Measurements from ENCODE around the gene UBAP2.

Gene UBAP2

GRCh38 chr9:33931326-33931725 lies 117.4 kb downstream of the UBAP2 start:
- Histone ChIP-seq H3K9ac (ENCODE audit: low read depth, low read length) (no peak overlapping the region), H3K9me3 (ENCODE audit: control insufficient read depth, insufficient read depth, low read length) (no peaks in the 10 kb centered on the region), H3K4me1 (ENCODE audit: insufficient read depth, low read length) (peaks cover 16% of the 10 kb centered on the region), H3K36me3 (ENCODE audit: insufficient read depth, low read length) (peaks cover 46% of the 10 kb centered on the region)

GRCh38 chr9:33927694-33928093 lies 121.0 kb downstream of the UBAP2 start:
- no peak overlapping the region for H3K9ac ChIP-seq (ENCODE audit: low read depth, low read length)
- no peaks in the 10 kb centered on the region for H3K9me3 ChIP-seq (ENCODE audit: control insufficient read depth, insufficient read depth, low read length)
- no peaks in the 10 kb centered on the region for H3K4me1 ChIP-seq (ENCODE audit: insufficient read depth, low read length)
- peaks cover 35% of the 10 kb centered on the region for H3K36me3 ChIP-seq (ENCODE audit: insufficient read depth, low read length)

DNA sequence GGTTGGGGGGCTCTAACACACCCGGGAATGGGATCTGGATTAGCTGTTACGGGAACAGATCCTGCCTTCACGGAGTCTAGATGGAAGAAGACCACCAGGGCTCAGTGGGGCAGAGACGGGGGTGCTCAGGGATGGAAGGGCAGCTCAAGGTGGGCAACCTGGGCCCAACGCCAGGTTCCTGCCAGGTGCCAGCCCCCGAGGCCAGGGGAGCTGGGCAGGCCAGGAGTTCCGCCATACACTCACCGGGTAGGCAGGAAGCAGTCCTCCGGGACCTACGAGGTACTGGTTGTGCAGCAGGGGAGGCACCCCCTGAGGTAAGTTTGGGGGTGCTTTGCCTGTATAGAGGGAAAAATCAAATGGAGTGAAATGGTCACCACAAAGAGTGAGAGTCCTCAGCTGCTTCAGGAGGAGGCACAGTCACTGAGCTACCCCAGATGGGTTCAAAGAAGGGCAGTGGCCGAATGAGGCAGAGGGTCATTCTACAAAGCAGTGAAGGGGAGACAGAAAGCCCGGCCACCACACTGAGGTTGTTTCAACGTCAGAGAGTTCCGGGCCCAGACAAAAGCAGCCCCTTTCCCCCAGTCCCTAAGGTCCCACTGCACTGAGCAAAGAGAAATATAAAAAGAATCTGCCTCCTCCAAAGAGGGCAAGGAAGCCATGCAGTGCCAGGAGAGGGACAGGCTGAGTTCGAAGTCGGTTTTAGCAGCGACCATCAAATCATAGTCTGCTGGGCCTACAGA lies 121.8 kb downstream of the UBAP2 start:
- no peaks in the 10 kb centered on the region for H3K4me1 ChIP-seq (ENCODE audit: insufficient read depth, low read length)
- peaks cover 36% of the 10 kb centered on the region for H3K36me3 ChIP-seq (ENCODE audit: insufficient read depth, low read length)
- no peak overlapping the region for H3K9ac ChIP-seq (ENCODE audit: low read depth, low read length)
- H3K9me3 ChIP-seq (ENCODE audit: control insufficient read depth, insufficient read depth, low read length): no peaks in the 10 kb centered on the region

- H3K36me3 ChIP-seq (ENCODE audit: insufficient read depth, low read length): peaks cover 25% of the 10 kb centered on the region
- H3K9ac ChIP-seq (ENCODE audit: low read depth, low read length): no peak overlapping the region
- H3K4me1 ChIP-seq (ENCODE audit: insufficient read depth, low read length): no peaks in the 10 kb centered on the region
- H3K9me3 ChIP-seq (ENCODE audit: control insufficient read depth, insufficient read depth, low read length): no peaks in the 10 kb centered on the region
Measured at GRCh38 chr9:33924978-33925797, 123.5 kb downstream of the UBAP2 start.

GRCh38 chr9:33923998-33924701 lies 124.5 kb downstream of the UBAP2 start:
- H3K9me3 ChIP-seq (ENCODE audit: control insufficient read depth, insufficient read depth, low read length): no peaks in the 10 kb centered on the region
- no peak overlapping the region for H3K9ac ChIP-seq (ENCODE audit: low read depth, low read length)
- H3K4me1 ChIP-seq (ENCODE audit: insufficient read depth, low read length): 0 out of 2 replicates have a peak, but pooled peaks cover 4% of the 10 kb centered on the region
- peaks cover 24% of the 10 kb centered on the region for H3K36me3 ChIP-seq (ENCODE audit: insufficient read depth, low read length)

- Histone ChIP-seq H3K9ac (ENCODE audit: low read depth, low read length) (no peak overlapping the region), H3K4me1 (ENCODE audit: insufficient read depth, low read length) (0 out of 2 replicates have a peak, but pooled peaks cover 4% of the 10 kb centered on the region), H3K36me3 (ENCODE audit: insufficient read depth, low read length) (peaks cover 29% of the 10 kb centered on the region), H3K9me3 (ENCODE audit: control insufficient read depth, insufficient read depth, low read length) (no peaks in the 10 kb centered on the region)
Measured at GRCh38 chr9:33923079-33923478, 125.6 kb downstream of the UBAP2 start.

- H3K4me1 ChIP-seq (ENCODE audit: insufficient read depth, low read length): 0 out of 2 replicates have a peak, but pooled peaks cover 4% of the 10 kb centered on the region
- H3K36me3 ChIP-seq (ENCODE audit: insufficient read depth, low read length): peaks cover 31% of the 10 kb centered on the region
- H3K9me3 ChIP-seq (ENCODE audit: control insufficient read depth, insufficient read depth, low read length): no peaks in the 10 kb centered on the region
- no peak overlapping the region for H3K9ac ChIP-seq (ENCODE audit: low read depth, low read length)
Measured at GRCh38 chr9:33921967-33922895, 126.5 kb downstream of the UBAP2 start.

- 0 out of 2 replicates have a peak, but pooled peaks cover 4% of the 10 kb centered on the region for H3K4me1 ChIP-seq (ENCODE audit: insufficient read depth, low read length)
- H3K36me3 ChIP-seq (ENCODE audit: insufficient read depth, low read length): peaks cover 19% of the 10 kb centered on the region
- no peaks in the 10 kb centered on the region for H3K9me3 ChIP-seq (ENCODE audit: control insufficient read depth, insufficient read depth, low read length)
Measured at GRCh38 chr9:33919276-33919897, 129.3 kb downstream of the UBAP2 start.

GRCh38 chr9:33917036-33917435 lies 131.7 kb downstream of the UBAP2 start:
- Histone ChIP-seq H3K4me1 (ENCODE audit: insufficient read depth, low read length) (0 out of 2 replicates have a peak, but pooled peaks cover 4% of the 10 kb centered on the region), H3K36me3 (ENCODE audit: insufficient read depth, low read length) (peaks cover 11% of the 10 kb centered on the region), H3K9me3 (ENCODE audit: control insufficient read depth, insufficient read depth, low read length) (no peaks in the 10 kb centered on the region), H3K9ac (ENCODE audit: low read depth, low read length) (no peak overlapping the region)

More at GRCh38 chr9:33919276-33919897, 129.3 kb downstream of the UBAP2 start:
- H3K9ac ChIP-seq (ENCODE audit: low read depth, low read length): no peak overlapping the region

DNA sequence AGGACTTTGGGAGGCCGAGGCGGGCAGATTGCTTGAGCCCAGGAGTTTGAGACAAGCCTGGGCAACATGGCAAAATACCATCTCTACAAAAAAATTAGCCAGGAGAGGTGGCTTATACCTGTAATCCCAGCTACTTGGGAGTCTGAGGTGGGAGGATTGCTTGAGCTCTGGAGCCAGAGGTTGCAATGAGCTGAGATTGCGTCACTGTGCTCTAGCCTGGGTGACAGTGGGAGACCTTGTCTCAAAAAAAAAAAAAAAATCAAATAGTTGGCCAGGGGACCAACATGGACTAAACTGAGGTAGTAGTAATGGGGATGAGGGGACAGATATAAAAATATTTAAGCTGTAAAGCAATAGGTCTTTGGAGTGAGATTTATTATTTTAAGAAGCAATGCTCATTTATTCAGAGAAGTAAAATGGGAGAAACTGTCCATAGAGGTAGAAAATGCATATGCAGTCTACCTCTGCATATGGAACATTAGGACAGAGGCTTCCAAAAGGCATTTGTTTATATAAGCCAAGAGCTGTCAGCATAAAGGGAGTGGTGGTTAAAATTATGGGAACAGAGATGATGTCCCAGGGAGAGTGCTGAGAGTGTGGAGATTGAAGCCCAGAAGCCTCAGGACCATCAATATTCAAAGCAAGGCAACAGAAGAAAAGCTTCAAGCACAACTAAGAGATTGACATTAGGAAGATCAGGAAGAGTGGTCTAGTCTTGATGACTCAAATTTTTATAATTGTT lies 133.6 kb downstream of the UBAP2 start:
- no peaks in the 10 kb centered on the region for H3K9me3 ChIP-seq (ENCODE audit: control insufficient read depth, insufficient read depth, low read length)
- peaks cover 11% of the 10 kb centered on the region for H3K36me3 ChIP-seq (ENCODE audit: insufficient read depth, low read length)
- no peak overlapping the region for H3K9ac ChIP-seq (ENCODE audit: low read depth, low read length)
- H3K4me1 ChIP-seq (ENCODE audit: insufficient read depth, low read length): 0 out of 2 replicates have a peak, but pooled peaks cover 4% of the 10 kb centered on the region

DNA sequence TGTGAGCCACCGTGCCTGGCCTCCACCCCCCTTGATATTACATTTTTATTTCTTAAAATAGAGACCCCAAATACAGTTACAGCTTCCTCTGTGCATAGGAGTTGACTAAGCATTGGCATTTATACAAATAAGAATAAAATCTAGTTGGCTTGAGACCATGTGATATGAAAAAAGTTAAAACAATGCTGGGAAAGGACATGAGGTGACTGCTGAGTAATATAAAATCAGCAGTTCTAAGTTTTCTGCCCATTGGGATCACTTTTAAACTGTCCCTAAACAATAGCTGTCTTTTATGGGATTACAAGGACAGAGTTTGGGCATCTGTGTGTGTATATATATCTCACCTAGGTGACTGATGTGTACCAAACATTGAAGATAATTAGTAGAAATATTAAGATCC lies 135.1 kb downstream of the UBAP2 start:
- peaks cover 6% of the 10 kb centered on the region for H3K36me3 ChIP-seq (ENCODE audit: insufficient read depth, low read length)
- no peaks in the 10 kb centered on the region for H3K4me1 ChIP-seq (ENCODE audit: insufficient read depth, low read length)
- no peak overlapping the region for H3K9ac ChIP-seq (ENCODE audit: low read depth, low read length)
- no peaks in the 10 kb centered on the region for H3K9me3 ChIP-seq (ENCODE audit: control insufficient read depth, insufficient read depth, low read length)

DNA sequence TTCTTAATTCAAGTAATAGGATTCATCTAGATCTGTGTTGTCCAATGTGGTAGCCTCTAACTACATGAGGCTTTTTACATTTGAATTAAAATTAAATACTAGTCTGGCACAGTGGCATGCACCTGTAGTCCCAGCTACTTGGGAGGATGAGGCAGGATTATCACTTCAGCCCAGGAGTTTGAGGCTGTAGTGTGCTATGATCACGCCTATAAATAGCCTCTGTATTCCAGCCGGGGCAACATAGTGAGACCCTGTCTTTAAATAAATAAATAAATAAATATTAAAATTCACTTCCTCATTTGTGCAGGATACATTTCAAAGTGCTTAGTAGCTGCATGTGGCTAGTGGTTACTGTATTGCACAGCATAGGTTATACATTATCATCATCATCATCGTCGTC lies 139.9 kb downstream of the UBAP2 start:
- H3K9me3 ChIP-seq (ENCODE audit: control insufficient read depth, insufficient read depth, low read length): no peaks in the 10 kb centered on the region
- H3K9ac ChIP-seq (ENCODE audit: low read depth, low read length): no peak overlapping the region
- no peaks in the 10 kb centered on the region; the same call in 1 of the 2 replicates for H3K36me3 ChIP-seq (ENCODE audit: insufficient read depth, low read length)
- no peaks in the 10 kb centered on the region for H3K4me1 ChIP-seq (ENCODE audit: insufficient read depth, low read length)

- Histone ChIP-seq H3K4me1 (ENCODE audit: insufficient read depth, low read length) (no peaks in the 10 kb centered on the region), H3K36me3 (ENCODE audit: insufficient read depth, low read length) (no peaks in the 10 kb centered on the region; the same call in 1 of the 2 replicates), H3K9me3 (ENCODE audit: control insufficient read depth, insufficient read depth, low read length) (no peaks in the 10 kb centered on the region), H3K9ac (ENCODE audit: low read depth, low read length) (no peak overlapping the region)
Measured at GRCh38 chr9:33908114-33908513, 140.6 kb downstream of the UBAP2 start.

Measured in ES-I3 (cell line).